ENCODE data around the gene PURA. TPM values are rescaled to one million over a fixed set of nuclear protein-coding genes. Genes with fewer than 3 reads are reported as not detected.

The PURA gene
- total RNA-seq, 2 donors from 2014 or later = 9.0 to 10.3 TPM

GRCh38 chr5:140165101-140165922, 51.4 kb downstream of the PURA start:
- no peaks in the 10 kb centered on the region for H3K9me3 ChIP-seq (ENCODE audit: control insufficient read depth, low read length, poor library complexity, severe bottlenecking)
- H3K36me3 Mint-ChIP-seq (ENCODE audit: low read depth) = peaks cover 3% of the 10 kb centered on the region
- H3K27ac Mint-ChIP-seq = peak overlapping the region; percentile 72
- H3K4me3 Mint-ChIP-seq = no peak overlapping the region
- no peaks in the 10 kb centered on the region for H3K4me1 Mint-ChIP-seq
- H3K27me3 Mint-ChIP-seq = peaks cover 5% of the 10 kb centered on the region
- DNase-seq (no peak), ATAC-seq (no peak)

GRCh38 chr5:140165923-140166270, 52.0 kb downstream of the PURA start:
- H3K27ac Mint-ChIP-seq = no peak overlapping the region
- H3K9me3 ChIP-seq (ENCODE audit: control insufficient read depth, low read length, poor library complexity, severe bottlenecking) = no peaks in the 10 kb centered on the region
- ATAC-seq (no peak), DNase-seq (no peak)
- no peak overlapping the region for H3K4me3 Mint-ChIP-seq
- no peaks in the 10 kb centered on the region for H3K4me1 Mint-ChIP-seq
- H3K27me3 Mint-ChIP-seq = peaks cover 5% of the 10 kb centered on the region
- no peaks in the 10 kb centered on the region for H3K36me3 Mint-ChIP-seq (ENCODE audit: low read depth)

GRCh38 chr5:140166911-140167310, 53.0 kb downstream of the PURA start:
- DNase-seq (no peak), ATAC-seq (no peak)
- Mint-ChIP-seq H3K27ac (no peak overlapping the region), H3K27me3 (peaks cover 5% of the 10 kb centered on the region), H3K4me1 (no peaks in the 10 kb centered on the region), H3K36me3 (ENCODE audit: low read depth) (peaks cover 4% of the 10 kb centered on the region), H3K4me3 (no peak overlapping the region)
- H3K9me3 ChIP-seq (ENCODE audit: control insufficient read depth, low read length, poor library complexity, severe bottlenecking) = no peaks in the 10 kb centered on the region

- Mint-ChIP-seq H3K36me3 (ENCODE audit: low read depth) (peaks cover 4% of the 10 kb centered on the region), H3K27ac (no peak overlapping the region), H3K4me3 (no peak overlapping the region), H3K27me3 (no peaks in the 10 kb centered on the region), H3K4me1 (no peaks in the 10 kb centered on the region)
- DNase-seq (no peak), ATAC-seq (no peak)
- H3K9me3 ChIP-seq (ENCODE audit: control insufficient read depth, low read length, poor library complexity, severe bottlenecking) = peaks cover 2% of the 10 kb centered on the region
These were observed 54.5 kb downstream of the PURA start for GRCh38 chr5:140168371-140168770.

- H3K9me3 ChIP-seq (ENCODE audit: control insufficient read depth, low read length, poor library complexity, severe bottlenecking) = peaks cover 2% of the 10 kb centered on the region
- DNase-seq = no peak
- no peaks in the 10 kb centered on the region for H3K27me3 Mint-ChIP-seq
These were observed 55.5 kb downstream of the PURA start for GRCh38 chr5:140169410-140169809.

GRCh38 chr5:140172483-140172882, 58.6 kb downstream of the PURA start:
- Mint-ChIP-seq H3K4me3 (no peak overlapping the region), H3K36me3 (ENCODE audit: low read depth) (peaks cover 7% of the 10 kb centered on the region), H3K27ac (no peak overlapping the region), H3K4me1 (peaks cover 9% of the 10 kb centered on the region), H3K27me3 (no peaks in the 10 kb centered on the region)
- H3K9me3 ChIP-seq (ENCODE audit: control insufficient read depth, low read length, poor library complexity, severe bottlenecking) = peaks cover 2% of the 10 kb centered on the region
- DNase-seq = no peak
- ATAC-seq = no peak

More at GRCh38 chr5:140169410-140169809, 55.5 kb downstream of the PURA start:
- no peak overlapping the region for H3K27ac Mint-ChIP-seq
- ATAC-seq = no peak
- no peak overlapping the region for H3K4me3 Mint-ChIP-seq
- peaks cover 4% of the 10 kb centered on the region for H3K36me3 Mint-ChIP-seq (ENCODE audit: low read depth)
- H3K4me1 Mint-ChIP-seq = no peaks in the 10 kb centered on the region

- no peaks in the 10 kb centered on the region for H3K27me3 Mint-ChIP-seq
- peaks cover 7% of the 10 kb centered on the region for H3K36me3 Mint-ChIP-seq (ENCODE audit: low read depth)
- H3K4me3 Mint-ChIP-seq = peak overlapping the region; percentile 95
- DNase-seq (no peak), ATAC-seq (no peak)
- peak overlapping the region; percentile 91 for H3K27ac Mint-ChIP-seq
- peaks cover 9% of the 10 kb centered on the region for H3K4me1 Mint-ChIP-seq
- peaks cover 2% of the 10 kb centered on the region for H3K9me3 ChIP-seq (ENCODE audit: control insufficient read depth, low read length, poor library complexity, severe bottlenecking)
These were observed 60.1 kb downstream of the PURA start for GRCh38 chr5:140174014-140174413.

GRCh38 chr5:140174465-140175366, 60.8 kb downstream of the PURA start, which contains the start of gene CYSTM1:
Gene CYSTM1, plus strand, starts transcription at chr5:140175188. Its CDS starts 19,278 bp downstream, at chr5:140194466.
- Mint-ChIP-seq H3K4me3 (peak within 1 kb of the TSS; percentile 95), H3K27me3 (no peaks in the 10 kb centered on the region), H3K27ac (peak within 1 kb of the TSS; percentile 91), H3K36me3 (ENCODE audit: low read depth) (peaks cover 7% of the 10 kb centered on the region), H3K4me1 (peaks cover 9% of the 10 kb centered on the region)
- DNase-seq (peak; percentile 97 to 98 (median 97)), ATAC-seq (peak; percentile 93)
- peaks cover 2% of the 10 kb centered on the region for H3K9me3 ChIP-seq (ENCODE audit: control insufficient read depth, low read length, poor library complexity, severe bottlenecking)

Other genes with a start within 250 kb of the PURA start
- under 1 TPM in 1 of 2 donors, not detected in 1; 0.08 TPM for gene NRG2, start 70.8 kb upstream of the PURA start, total RNA-seq
- gene IGIP, start 11.8 kb downstream of the PURA start, total RNA-seq = 1 to 10 TPM; 3.2 to 3.7 TPM
- 1 to 10 TPM; 7.8 to 8.8 TPM for gene CYSTM1, start 61.1 kb downstream of the PURA start, total RNA-seq
- 10 to 100 TPM; 33.4 to 35.2 TPM for gene PFDN1, start 189.0 kb downstream of the PURA start, total RNA-seq
- 1 to 10 TPM; 3.2 to 7.3 TPM for gene HBEGF, start 232.5 kb downstream of the PURA start, total RNA-seq
- gene SLC4A9, start 246.1 kb downstream of the PURA start, total RNA-seq = not detected